Endothelial cell of umbilical vein (primary cell): ENCODE results near the gene SRP14.

Experiments
- CTCF ChIP-seq, 2 donors: IDR thresholded peaks; 1 replicate in 1 of 2; 2 replicates in 1 of 2; pipeline ENCODE4 v1.5.1; 2011; ENCODE audit warnings: low read length in 2 of 2, mild to moderate bottlenecking in 2 of 2, moderate library complexity in 2 of 2, control low read depth in 1 of 2, inconsistent platforms in 1 of 2, low read depth in 1 of 2; ENCODE audit not compliant: insufficient read depth in 1 of 2; ENCODE audit errors: extremely low read depth in 1 of 2
- EZH2 ChIP-seq: IDR thresholded peaks from 2 replicates; pipeline ENCODE4 v1.6.1; 2012; ENCODE audit warnings: borderline replicate concordance, low read depth, mild to moderate bottlenecking, moderate library complexity, low read length, inconsistent platforms; ENCODE audit not compliant: severe bottlenecking
- JUN ChIP-seq: IDR thresholded peaks from 2 replicates; pipeline ENCODE4 v1.6.1; 2011; ENCODE audit warnings: borderline replicate concordance, low read depth; ENCODE audit not compliant: insufficient read length, insufficient read depth
- MYC ChIP-seq: IDR thresholded peaks from one replicate; pipeline ENCODE4 v1.6.1; 2011; ENCODE audit warnings: mild to moderate bottlenecking, low read depth, low read length
- POLR2A ChIP-seq: IDR thresholded peaks from 2 replicates; pipeline ENCODE4 v1.6.1; 2012; ENCODE audit warnings: low read depth, mild to moderate bottlenecking, control low read depth, low read length
- POLR2AphosphoS5 ChIP-seq: IDR thresholded peaks from 2 replicates; pipeline ENCODE4 v1.6.1; 2012; ENCODE audit warnings: low read depth, mild to moderate bottlenecking, control low read depth, low read length, moderate library complexity; ENCODE audit not compliant: insufficient read depth

GRCh38 chr15:40002295-40002694 is 36.7 kb downstream of the SRP14 start:
- no peak for TF ChIP-seq EZH2
- TF ChIP-seq MYC = no peak
- no peak for TF ChIP-seq CTCF (IDR thresholded peaks at IDR 0.05; ENCODE audit: extremely low read depth in 1 of 2, insufficient read depth in 1 of 2, low read depth in 1 of 2, low read length in 2 of 2)
- no peak for TF ChIP-seq POLR2A
- no peak for TF ChIP-seq JUN
- TF ChIP-seq POLR2AphosphoS5 = no peak
